HG03342 (cell line): ENCODE measurements around the gene C1orf210.

Experiments
- ATAC-seq: cut with Tn5 transposase; IDR thresholded peaks from one replicate; pipeline ENCODE4 v1.9.1; 2021; ENCODE audit warnings: mild to moderate bottlenecking, moderate library complexity; ENCODE audit not compliant: unreplicated experiment

C1orf210 gene

GRCh38 chr1:43285269-43285990, at the start of gene C1orf210:
TSS of gene C1orf210 (minus strand) at chr1:43285581. CDS start at chr1:43283270, 2,311 bp downstream.
- ATAC-seq: no peak

- no peak for ATAC-seq
These were observed 49.2 kb upstream of the C1orf210 start for GRCh38 chr1:43334453-43335205.

GRCh38 chr1:43331688-43332087, 46.3 kb upstream of the C1orf210 start:
- no peak for ATAC-seq

GRCh38 chr1:43329995-43330751, 44.8 kb upstream of the C1orf210 start:
- ATAC-seq: no peak

GRCh38 chr1:43327549-43328292, 42.3 kb upstream of the C1orf210 start:
- no peak for ATAC-seq

GRCh38 chr1:43325381-43325780, 40.0 kb upstream of the C1orf210 start:
- ATAC-seq: no peak

- ATAC-seq: no peak
These were observed 39.4 kb upstream of the C1orf210 start for GRCh38 chr1:43324810-43325209.

GRCh38 chr1:43322506-43322905, 37.1 kb upstream of the C1orf210 start:
- no peak for ATAC-seq

GRCh38 chr1:43321331-43321891, 36.0 kb upstream of the C1orf210 start:
- no peak for ATAC-seq

- no peak for ATAC-seq
These were observed 34.4 kb upstream of the C1orf210 start for GRCh38 chr1:43319766-43320165.

- no peak for ATAC-seq
These were observed 33.9 kb upstream of the C1orf210 start for GRCh38 chr1:43319288-43319687.

GRCh38 chr1:43318831-43319230, 33.5 kb upstream of the C1orf210 start:
- ATAC-seq: no peak

GRCh38 chr1:43317817-43318471, 32.6 kb upstream of the C1orf210 start:
- no peak for ATAC-seq

- ATAC-seq: no peak
These were observed 31.5 kb upstream of the C1orf210 start for GRCh38 chr1:43316738-43317520.

- ATAC-seq: no peak
These were observed 30.8 kb upstream of the C1orf210 start for GRCh38 chr1:43315963-43316737.

- ATAC-seq: no peak
These were observed 30.1 kb upstream of the C1orf210 start for GRCh38 chr1:43315481-43315880.

- ATAC-seq: no peak
These were observed 28.9 kb upstream of the C1orf210 start for GRCh38 chr1:43314233-43314632.

- no peak for ATAC-seq
These were observed 28.4 kb upstream of the C1orf210 start for GRCh38 chr1:43313771-43314170.
